ENCODE measurements around the gene GTF2F1.
"Not testable (repeated sequence)": the region's sequence is repeated elsewhere in the genome, so short reads cannot be mapped to it uniquely, and the experiment has no call there.

The GTF2F1 gene

DNA sequence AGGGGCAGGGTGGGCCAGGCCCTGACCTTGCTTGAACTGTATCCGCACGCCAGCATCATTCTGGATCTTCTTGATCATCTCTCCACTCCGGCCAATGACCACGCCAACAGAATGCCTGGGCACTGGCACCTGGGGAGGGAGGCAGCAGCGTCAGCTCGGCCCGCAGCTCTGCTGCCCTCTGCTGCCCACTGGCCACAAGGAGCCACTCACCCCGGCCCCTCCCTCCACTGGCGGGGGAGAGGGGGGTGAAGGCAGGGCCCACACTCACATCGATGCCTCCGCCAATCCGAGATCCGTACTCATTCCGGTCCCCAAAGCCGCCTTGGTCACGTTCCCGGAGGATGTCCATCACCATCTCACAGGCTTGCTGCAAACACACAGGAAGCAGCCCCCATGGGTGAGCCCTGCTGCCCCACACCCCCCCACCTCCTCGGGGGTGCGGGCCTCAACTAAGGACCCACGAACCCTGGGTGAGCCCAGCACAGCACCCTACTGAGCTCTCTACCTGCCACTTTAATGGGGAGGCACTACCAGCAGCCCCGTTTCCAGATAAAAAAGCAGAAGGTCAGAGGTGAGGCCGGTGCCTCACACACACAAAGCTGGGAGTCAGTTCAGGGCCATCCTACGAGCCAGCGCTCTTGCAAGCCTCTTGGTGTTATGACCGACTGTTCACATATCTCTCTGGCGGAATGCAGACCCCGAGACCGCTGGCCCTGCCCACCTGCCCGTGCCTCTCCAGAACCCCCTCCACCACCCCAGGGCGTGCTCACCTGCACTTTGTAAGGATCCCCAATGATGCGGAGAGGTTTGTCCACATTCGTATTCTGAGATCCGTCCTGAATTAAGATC is 25.0 kb upstream of the GTF2F1 start:
- DNase-seq (ENCODE audit: low read depth in 2 of 2) = no peak

DNA sequence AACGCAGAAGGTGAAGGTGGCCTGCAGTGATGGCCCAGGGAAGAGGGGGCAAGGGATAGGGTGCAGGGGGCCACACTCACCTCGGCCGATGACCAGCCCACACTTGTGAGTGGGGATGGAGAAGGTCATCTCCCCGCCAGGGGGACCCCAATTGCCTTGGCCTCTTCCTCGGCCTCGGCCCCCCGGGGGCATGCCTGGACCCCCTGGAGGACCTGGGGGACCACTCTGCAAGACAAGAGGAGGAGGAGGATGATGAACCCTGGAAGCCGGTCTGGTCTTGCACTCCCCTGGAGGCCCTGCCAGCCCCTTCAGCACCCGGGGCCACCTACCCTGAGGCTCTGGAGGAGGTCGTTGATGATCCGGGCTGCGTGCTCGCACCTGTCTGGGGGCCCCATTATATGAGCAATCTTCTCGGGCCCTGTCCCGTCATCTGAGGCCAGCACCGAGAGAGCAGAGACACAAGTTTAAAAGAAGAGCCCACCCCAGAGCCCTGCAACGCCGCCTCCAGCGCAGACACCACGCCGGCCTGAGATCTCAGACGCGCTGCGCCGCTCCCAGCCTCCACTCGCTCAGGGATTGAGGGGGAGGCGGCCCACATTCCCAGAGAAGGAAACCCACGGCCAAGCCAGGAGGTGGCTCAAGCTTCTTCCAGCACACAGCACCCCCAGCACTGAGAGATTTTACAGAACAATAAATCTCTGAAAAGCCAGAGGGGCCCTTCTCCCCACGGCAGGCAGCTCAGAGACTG is 23.9 kb upstream of the GTF2F1 start:
- DNase-seq (ENCODE audit: low read depth in 2 of 2) = no peak

DNA sequence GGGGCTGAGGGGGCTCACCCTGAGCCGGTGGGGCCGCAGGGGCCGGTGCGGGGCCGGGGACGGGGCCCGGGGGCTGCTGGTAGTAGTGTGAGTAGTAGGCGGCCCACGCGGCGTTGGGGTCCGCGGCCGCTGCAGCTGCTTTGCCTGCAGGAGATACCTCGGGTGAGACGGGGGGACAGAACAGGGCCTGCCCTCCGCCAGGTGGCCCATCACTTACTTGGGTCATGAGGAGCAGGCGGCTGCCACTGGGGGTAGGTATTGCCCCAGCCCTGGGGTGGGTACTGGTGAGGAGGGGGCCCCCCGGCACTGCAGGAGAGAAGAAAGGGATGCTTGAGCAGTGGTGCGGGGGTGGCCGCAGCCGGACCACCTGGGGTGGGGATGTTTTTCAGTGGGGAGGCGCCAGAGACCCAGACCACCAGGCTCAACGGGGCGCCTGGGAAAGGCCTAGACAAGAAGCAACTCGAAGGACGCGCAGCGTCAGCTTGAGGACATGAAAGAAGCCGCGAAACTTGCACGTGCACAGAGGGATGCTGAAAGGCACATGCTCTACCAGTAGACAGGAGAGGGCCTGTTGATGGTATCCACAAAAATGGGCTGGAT is 22.7 kb upstream of the GTF2F1 start:
- DNase-seq (ENCODE audit: low read depth in 2 of 2) = no peak

DNA sequence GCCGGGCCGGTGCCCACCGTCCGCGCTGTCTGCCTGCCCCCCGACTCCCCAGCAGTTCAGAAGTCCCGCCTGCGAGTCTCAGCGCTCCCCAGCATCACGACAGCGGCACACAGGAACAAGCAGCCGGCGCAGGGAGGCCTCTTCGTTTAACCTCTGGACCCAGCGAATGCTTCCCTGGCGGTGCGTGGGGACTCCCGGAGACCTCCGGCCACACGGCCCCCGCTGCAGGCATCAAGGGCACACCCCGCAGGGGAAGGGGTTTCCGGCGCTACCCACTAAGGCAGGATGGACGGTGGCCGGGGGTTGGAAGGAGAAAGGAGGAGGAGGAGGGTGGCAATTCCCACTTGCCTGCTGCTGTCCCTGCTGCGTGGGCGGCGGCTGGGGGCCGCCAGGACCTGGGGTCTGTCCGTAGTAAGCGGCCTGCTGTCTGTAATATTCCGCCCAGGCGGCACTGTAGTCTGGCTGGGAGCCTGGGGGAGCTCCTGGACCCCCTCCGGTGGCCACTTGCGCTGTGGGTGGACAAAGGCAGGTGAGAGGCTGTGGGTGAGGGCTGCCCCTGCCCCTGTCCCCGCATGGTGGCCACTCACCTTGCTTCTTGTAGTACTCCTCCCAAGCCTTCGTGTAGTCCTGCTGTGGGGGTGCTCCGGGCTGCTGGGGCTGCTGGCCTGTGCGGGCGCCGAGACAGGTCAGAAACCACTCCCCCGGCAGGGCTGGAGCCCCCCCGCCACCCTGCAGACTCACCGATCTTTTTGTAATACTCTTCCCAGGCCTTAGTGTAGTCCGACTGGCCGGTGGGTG is 22.0 kb upstream of the GTF2F1 start:
- no peak for DNase-seq (ENCODE audit: low read depth in 2 of 2)

DNA sequence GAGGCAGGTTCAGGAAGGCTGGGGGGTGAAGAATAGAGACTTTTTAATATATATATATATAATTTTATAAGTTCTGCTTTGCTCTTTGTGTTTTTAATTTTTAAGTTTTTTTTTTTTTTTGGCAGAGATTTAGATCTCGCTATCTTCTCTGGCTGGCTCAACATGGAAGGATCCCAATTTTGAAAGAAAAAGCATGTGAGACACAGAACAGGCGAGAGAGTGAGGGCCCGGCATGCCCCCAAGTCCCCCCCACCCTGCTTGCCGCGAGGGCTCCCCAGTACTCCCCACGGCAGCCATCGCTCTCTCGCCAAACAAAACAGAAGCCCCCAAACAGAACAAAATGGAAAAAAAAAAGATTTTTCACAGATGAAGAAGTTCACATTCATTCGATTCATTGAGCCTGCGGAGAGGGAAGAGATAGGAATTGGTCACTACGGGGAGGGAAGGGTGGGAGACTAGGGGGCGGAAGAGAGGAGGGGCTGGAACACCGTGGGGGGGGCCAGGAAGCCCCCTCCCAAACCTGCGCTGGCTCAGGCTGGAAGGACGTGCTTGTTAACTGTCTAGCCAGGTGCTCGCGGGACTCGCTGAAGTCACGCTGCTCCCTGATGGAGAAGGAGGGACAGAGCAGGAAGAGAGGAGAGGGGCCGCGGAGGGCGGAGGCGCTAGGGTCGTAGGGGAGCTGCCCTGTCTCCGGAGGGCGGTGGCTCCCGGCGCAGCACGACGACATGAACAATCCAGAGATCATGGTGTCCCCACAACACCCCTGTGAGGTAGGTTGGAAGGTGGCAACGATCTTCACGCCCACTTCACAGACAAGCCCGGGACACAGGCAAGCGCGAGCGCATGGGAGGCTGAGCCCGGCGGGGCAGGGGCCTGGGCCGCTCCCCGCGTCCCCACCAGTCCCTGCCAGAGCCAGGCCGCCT is 21.0 kb upstream of the GTF2F1 start:
- no peak for DNase-seq (ENCODE audit: low read depth in 2 of 2)

DNA sequence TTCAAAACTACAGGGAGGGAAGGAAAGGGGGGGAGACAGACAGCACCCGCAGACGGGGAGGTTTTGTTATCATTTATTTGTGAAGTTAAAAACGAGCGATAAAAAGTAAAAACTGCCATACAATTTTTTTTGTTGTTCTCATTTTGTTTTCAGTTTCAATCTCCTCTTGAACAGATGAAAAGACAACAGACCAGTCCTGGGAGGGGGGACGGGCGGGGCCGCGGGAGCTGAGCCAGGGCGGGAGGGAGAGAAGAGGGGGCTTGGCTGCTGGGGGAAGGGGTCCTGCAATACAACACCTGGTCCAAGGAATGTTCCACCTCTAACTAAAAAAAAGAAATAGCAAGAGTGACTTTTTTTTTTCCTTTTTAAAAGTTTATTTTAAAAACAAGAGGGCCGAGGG is 20.3 kb upstream of the GTF2F1 start:
- DNase-seq (ENCODE audit: low read depth in 2 of 2) = no peak

DNA sequence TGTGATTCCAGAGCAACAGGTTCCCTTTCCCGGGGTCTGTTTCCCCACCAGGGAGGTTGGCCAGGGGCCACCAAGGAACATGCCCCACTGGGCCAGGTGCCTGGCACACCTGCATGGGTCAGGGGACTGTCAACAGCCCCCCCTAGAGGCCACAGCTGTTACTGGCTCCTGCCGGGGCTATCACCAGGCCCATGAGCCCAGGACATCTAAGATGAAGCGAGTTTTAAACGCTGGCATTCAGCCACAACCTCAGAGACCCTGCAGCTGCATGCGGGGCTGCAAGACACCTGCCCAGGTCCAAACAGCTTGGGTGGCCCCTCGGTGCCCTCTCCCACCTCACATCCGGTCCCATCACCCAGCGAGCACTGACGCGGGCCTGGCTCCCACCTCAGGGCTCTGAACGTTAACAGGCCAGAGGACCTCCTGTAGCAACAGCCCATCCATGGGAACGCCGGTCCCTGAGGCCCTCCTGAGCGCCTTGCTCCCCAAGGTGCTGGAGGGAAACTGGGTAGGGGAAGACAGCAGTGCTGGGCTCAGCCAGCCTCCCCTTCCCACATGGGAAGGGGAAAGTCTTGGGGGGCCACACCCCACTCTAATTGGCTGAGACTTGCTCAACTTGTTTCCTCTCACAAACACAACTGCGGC is 19.6 kb upstream of the GTF2F1 start:
- no peak for DNase-seq (ENCODE audit: low read depth in 2 of 2)

DNA sequence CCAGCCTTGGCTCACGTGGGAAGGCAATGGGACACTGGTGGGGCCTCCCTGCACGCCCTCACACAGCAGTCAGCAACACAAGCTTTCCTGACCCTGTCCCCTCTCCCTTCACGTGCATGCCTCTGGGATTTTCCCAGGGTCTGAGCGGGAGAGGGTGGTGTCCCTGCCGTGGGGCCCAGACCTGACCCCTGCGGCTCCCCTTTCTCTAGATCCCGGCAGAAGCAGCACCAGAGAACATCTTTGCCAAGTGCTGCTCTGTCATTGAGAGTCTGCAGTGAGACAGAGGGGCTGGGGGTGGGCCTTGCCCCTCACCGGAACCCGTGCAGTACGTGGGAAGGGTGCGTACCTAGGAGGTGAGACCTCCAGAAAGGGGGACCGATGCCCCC is 19.1 kb upstream of the GTF2F1 start:
- no peak for DNase-seq (ENCODE audit: low read depth in 2 of 2)

DNA sequence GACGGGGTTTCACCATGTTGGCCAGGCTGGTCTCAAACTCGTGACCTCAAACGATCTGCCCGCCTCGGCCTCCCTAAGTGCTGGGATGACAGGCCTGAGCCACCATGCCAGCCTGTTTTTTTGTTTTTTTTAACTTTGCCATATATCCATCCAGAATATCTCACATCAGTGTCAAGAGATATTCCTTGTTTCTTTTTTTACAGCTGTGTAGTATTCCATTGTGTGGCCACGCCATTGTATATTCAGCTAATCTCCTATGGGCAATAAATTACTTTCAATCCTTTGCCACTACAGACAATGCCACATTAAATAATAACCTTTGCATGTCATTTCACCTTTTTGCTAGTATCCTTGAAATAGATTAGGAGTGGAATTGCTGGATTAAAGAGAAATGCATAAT is 16.4 kb upstream of the GTF2F1 start:
- no peak for DNase-seq (ENCODE audit: low read depth in 2 of 2)

DNA sequence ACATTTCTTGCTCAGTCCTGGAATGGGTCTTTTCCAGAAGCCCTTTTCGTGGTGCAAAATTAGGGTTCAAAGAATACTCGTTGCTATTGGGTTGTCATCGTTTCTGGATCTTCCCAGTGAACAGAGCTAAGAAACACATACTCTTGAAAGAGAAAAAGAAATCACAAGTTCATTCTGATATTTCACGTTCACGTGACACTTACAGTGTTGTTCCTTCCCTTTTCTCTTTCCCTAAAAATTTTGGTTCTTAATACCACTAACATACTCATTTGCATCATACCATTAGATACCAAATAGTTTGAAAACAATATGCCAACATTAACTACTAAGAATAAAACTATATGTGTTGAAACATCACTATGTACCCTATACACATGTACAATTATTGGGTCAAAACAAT is 13.4 kb upstream of the GTF2F1 start:
- DNase-seq (ENCODE audit: low read depth in 2 of 2) = no peak

DNA sequence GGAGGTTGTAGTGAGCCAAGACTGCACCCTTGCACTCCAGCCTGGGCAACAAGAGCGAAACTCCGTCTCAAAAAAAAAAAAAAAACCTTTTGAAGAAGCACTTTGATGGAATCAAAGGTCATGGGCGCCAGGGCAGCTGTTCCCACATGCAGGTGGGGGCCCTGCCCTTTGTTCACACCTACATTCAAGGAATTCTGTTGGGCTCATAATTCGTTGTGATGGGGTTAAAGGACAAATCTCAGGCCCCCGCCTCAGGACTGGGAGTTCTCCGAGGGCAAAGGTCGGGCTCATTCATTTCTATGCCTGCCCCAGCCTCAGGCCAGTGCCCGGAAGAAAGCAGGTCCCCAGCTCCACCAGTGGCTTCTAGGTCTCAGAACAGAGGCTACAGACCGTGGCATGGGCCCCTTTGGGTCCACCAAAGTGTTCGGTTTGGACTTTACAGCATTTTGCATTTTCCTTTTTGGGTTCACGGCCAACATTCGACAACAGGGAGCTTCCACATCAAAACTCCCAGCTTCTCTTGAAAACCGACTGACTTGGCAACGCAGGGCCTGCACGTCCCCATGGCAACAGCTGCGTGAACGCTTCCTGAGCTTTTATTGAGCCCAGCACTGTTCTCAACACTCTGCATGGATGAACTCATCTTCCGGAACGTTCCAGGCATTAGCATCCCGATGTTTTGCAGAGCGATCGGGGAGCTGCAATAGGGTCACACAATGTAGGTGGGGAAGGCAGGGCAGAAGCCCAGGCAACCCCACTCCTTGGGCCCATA is 10.1 kb upstream of the GTF2F1 start:
- peak; percentile 38 to 47 for DNase-seq (ENCODE audit: low read depth in 2 of 2)

DNA sequence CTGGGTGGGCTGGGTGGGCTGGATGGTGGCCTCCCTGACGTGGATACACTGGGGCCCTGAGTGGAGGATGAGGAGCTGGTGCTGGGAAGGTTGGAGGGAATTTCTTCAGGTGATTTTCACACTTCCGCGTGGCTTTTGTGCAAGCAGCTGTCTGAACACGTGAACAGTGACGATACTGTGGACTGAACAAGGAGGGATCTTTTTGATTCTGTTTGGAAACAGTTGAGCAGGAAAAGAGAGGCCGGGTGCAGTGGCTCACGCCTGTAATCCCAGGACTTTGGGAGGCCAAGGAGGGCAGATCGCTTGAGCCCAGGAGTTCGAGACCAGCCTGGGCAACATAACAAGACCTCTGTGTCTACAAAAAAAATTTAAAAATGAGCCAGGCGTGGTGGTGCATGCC is 9.1 kb upstream of the GTF2F1 start:
- no peak for DNase-seq (ENCODE audit: low read depth in 2 of 2)

DNA sequence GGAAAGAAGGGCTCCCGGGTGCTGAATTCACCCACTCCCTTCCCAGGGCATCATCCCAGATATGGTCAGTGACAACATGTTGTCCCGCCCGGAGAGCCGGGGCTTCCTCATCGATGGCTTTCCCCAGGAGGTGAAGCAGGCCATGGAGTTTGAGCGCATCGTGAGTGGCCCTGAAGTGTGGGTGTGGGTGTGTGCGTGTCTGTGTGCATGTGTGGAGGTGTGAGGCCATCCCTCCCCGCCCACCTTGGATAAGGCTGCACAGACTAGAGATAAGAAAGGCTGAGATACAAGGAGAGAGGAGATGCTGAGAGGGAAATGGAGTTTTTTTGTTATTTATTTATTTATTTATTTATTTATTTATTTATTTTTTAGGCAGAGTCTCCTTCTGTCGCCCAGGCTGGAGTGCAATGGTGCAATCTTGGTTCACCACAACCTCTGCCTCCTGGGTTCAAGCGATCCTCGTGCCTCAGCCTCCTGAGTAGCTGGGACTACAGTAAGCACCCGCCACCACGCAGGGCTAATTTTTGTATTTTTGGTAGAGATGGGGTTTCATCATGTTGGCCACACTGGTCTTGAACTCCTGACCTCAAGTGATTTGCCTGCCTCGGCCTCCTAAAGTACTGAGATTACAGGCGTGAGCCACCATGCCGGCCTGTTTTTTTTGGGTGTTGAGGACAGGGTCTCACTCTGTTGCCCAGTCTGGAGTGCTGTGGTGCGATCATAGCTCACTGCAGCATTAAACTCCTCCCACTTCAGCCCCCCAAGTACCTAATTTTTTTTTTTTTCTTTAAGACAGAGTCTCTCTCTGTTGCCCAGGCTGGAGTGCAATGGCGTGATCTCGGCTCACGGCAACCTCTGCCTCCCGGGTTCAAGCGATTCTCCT is 7.3 kb upstream of the GTF2F1 start:
- DNase-seq (ENCODE audit: low read depth in 2 of 2) = not testable (repeated sequence)

DNA sequence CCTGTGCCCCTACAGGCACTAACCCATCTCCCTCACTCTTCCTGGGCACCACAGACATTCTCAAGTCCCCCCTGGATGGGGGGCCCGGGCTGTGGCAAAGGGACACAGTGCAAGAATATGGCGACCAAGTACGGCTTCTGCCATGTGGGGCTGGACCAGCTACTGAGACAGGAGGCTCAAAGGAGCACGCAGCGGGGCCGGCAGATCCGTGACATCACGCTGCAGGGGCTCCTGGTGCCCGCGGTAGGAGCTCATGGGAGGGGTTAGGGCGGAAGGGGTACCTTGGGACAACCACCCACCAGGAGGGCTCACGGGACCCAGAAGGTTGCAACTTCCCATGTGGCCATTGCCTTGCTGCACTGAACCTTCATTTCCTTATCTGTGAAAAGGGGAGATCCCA is 3.3 kb upstream of the GTF2F1 start:
- no peak for DNase-seq (ENCODE audit: low read depth in 2 of 2)

DNA sequence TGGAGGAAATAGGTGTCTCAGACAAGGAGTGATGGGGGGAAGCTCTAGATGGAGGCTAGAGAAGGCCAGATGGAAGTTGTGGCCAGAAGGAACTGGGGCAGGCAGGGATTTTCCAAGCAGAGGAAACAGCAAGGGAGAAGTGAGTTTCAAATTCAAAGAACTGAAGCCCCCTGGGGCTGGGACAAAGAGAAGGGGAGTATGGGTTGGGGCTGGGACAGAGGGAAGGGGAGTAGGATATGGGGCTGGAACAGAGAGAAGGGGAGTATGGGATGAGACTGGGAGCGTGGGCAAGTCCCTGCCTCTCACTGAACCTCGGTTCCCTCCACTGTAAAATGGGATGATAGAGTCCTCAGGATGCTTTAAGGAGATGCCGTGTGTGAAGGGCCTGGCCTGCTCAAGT is 1.9 kb upstream of the GTF2F1 start:
- DNase-seq (ENCODE audit: low read depth in 2 of 2) = no peak

DNA sequence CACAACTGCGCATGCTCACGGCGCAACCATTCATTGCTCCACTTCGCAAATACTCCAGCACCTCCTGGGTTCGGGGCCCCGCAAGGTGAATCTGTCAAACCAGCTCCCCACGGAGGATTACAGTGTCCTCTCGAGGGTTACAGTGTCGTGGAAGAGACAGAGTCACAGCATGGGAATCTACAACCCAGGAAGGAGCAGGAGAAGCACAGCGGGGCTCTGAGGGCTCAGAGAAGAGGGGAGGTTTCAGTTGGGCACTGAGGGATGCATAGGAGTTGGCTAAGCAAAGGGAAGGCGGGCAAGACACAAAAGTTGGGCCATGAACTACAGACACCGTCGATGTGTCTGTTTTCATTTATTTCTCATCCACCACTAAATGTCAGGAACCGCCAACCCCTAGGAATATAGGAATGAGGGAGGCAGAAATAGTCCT is 1.0 kb upstream of the GTF2F1 start:
- DNase-seq (ENCODE audit: low read depth in 2 of 2) = no peak

DNA sequence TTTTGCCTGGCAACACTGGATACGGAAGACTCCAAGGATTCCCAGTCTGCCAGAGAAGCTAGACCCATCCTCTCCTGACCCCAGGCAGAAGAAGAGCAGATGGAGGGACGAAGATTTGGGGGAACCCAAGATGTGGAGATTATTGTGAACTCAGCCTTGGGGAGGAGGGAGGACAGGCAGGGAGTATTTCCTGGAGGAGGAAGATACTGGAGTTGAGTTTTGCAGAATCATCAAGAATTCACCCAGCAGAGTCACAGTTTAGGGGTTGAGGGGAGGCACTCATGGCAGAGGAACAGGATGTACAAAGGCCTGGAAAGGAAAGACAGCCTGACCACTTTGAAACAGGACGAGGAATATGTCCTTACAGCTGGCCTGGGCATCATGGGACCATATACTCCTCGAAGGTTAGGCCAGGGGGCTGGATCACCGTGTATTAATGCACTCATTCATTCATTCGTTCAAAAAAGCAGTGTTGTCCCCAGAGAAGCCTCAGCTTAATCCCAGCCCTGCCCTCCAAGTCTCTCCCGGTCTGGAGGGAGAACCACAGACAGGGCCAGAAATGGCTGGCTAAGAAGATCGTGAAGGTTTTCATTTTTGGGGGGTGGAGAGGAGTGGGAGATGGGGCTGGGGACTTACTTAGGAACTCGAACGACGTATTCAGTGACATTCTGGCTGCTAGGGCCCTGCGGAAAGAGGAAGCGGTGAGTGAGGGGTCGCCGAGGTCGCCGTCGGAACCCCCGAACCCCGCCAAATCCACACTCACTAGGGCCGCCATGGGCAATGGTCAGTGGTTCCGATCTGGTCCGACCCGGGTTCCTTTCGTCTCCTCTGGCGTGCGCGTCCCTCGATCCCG is 517 bp downstream of the GTF2F1 start:
- no peak for DNase-seq (ENCODE audit: low read depth in 2 of 2)

DNA sequence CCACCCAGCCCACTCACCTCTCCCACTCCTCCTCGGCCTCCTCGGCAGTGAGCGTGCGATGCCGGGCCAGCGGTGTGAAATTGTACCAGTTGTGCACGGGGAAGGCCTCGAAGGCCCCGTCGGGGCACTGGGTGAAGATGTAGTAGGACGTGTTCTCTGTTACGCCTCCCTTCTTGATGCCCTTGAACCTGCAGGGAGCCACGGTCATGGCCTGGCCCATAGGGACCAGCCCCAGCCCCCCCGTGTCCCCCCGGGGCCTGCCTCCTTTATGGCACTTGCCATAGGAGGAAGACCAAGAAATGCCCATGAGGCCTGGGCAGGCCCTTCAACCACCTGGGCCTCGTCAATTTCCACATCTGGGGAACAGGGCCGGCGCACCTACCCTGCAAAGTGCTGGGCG is 5.6 kb downstream of the GTF2F1 start:
- no peak for DNase-seq (ENCODE audit: low read depth in 2 of 2)
